ENCODE measurements around the gene PHC2.

DNA sequence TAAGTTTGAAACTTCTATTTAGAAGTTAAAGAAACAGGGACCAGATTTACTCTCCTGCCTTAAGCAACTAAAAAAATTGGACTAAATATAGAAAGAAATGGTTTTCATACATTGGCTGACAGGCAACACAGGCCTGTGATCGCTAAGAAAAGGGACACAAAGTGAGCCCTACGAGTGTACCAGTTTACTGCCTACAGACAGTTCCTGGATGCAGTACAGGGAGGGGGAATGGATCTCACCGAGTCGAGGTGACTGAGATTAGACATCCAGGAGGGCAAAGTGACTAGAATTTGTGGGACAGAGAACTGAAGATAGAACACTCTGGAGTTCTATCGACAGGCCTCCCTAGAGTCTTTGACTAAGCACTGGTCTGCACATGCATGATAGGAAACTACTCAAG lies 16.0 kb downstream of the PHC2 start:
- no peak for TF ChIP-seq MBNL3 (CRISPR knock-in tag; conservative IDR thresholded peaks at IDR 0.05)
- TF ChIP-seq, protein P1, sequence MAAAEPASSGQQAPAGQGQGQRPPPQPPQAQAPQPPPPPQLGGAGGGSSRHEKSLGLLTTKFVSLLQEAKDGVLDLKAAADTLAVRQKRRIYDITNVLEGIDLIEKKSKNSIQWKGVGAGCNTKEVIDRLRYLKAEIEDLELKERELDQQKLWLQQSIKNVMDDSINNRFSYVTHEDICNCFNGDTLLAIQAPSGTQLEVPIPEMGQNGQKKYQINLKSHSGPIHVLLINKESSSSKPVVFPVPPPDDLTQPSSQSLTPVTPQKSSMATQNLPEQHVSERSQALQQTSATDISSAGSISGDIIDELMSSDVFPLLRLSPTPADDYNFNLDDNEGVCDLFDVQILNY (CRISPR knock-in tag; conservative IDR thresholded peaks at IDR 0.05): no peak
- no peak for TF ChIP-seq CENPX (CRISPR knock-in tag; IDR thresholded peaks at IDR 0.05)
- TF ChIP-seq, protein P2, sequence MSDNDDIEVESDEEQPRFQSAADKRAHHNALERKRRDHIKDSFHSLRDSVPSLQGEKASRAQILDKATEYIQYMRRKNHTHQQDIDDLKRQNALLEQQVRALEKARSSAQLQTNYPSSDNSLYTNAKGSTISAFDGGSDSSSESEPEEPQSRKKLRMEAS (IDR thresholded peaks at IDR 0.05): no peak
- TF ChIP-seq, protein P3, sequence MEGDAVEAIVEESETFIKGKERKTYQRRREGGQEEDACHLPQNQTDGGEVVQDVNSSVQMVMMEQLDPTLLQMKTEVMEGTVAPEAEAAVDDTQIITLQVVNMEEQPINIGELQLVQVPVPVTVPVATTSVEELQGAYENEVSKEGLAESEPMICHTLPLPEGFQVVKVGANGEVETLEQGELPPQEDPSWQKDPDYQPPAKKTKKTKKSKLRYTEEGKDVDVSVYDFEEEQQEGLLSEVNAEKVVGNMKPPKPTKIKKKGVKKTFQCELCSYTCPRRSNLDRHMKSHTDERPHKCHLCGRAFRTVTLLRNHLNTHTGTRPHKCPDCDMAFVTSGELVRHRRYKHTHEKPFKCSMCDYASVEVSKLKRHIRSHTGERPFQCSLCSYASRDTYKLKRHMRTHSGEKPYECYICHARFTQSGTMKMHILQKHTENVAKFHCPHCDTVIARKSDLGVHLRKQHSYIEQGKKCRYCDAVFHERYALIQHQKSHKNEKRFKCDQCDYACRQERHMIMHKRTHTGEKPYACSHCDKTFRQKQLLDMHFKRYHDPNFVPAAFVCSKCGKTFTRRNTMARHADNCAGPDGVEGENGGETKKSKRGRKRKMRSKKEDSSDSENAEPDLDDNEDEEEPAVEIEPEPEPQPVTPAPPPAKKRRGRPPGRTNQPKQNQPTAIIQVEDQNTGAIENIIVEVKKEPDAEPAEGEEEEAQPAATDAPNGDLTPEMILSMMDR (CRISPR knock-in tag; IDR thresholded peaks at IDR 0.05): no peak
- no peak for TF ChIP-seq SMARCE1 (IDR thresholded peaks at IDR 0.05; ENCODE audit: borderline replicate concordance)
- TF ChIP-seq ZNF121 (CRISPR knock-in tag; IDR thresholded peaks at IDR 0.05): no peak
- TF ChIP-seq ARNTL (CRISPR knock-in tag; IDR thresholded peaks at IDR 0.05): no peak
- TF ChIP-seq HDAC2 (CRISPR knock-in tag; IDR thresholded peaks at IDR 0.05): no peak
- no peak for TF ChIP-seq DPF2 (CRISPR knock-in tag; IDR thresholded peaks at IDR 0.05; ENCODE audit: borderline replicate concordance, low read depth)

Data from HepG2 (cell line).